HG03045 (cell line): ENCODE data around the gene MET.

ENCODE experiments used
- ATAC-seq: cut with Tn5 transposase; IDR thresholded peaks from one replicate; pipeline ENCODE4 v1.9.1; 2021; ENCODE audit warnings: mild to moderate bottlenecking, moderate library complexity; ENCODE audit not compliant: unreplicated experiment

The MET gene

GRCh38 chr7:116840256-116840655 is 168.3 kb downstream of the MET start:
- no peak for ATAC-seq

- ATAC-seq = no peak
These were observed 170.4 kb downstream of the MET start for GRCh38 chr7:116842371-116842770.

DNA sequence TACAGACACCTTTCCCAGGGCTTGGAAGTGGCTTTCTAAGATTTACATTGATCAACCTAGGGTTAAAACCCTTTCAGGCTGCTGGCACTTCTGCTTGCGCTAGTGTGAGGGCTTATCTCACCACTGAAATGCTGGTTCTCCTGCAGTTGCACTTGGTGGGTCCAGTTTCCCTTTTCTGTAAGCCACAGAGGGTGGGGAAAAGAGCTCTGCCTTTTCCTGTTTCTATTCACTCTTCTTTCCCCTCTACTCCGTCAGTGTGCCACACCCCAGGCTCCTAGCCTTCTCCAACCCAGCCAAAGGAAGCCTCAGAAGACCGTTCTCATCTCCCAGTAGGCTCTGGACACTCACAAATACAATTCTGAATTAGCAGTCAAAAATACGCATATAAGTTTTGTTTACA is 171.4 kb downstream of the MET start:
- ATAC-seq = no peak
